HS-5 (cell line): ENCODE data around the gene KRT38.
"Not testable (repeated sequence)": the region's sequence is repeated elsewhere in the genome, so short reads cannot be mapped to it uniquely, and the experiment has no call there.

Experiments used
- DNase-seq: peaks from one replicate; pipeline ENCODE4 v3.0.0-alpha.2; 2012; ENCODE audit warnings: low read depth

KRT38 gene

GRCh38 chr17:41462705-41463104 lies 21.9 kb upstream of the KRT38 start:
- DNase-seq: no peak

GRCh38 chr17:41457676-41458075 lies 16.9 kb upstream of the KRT38 start:
- no peak for DNase-seq

GRCh38 chr17:41456204-41456603 lies 15.4 kb upstream of the KRT38 start:
- DNase-seq: no peak

DNA sequence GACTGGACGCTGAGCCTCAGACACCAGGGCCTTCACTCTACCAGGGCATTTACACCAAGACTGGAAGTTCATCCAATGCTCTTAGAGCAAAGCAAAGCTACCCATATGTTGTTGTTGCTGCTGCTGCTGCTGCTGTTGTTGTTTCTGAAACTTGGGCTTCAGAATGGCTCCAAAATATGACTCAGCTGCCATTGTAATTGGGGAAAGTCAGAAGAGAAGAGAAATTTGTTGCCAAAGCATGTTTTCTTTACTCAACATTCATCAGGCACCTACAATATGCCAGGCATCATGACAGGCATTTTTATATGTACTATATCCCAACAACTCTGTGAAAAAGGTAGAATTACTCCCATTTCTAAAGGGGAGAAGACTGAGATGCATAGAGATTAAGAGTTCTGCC lies 14.5 kb upstream of the KRT38 start:
- DNase-seq: no peak

- no peak for DNase-seq
These were observed 12.3 kb upstream of the KRT38 start for GRCh38 chr17:41453066-41453465.

DNA sequence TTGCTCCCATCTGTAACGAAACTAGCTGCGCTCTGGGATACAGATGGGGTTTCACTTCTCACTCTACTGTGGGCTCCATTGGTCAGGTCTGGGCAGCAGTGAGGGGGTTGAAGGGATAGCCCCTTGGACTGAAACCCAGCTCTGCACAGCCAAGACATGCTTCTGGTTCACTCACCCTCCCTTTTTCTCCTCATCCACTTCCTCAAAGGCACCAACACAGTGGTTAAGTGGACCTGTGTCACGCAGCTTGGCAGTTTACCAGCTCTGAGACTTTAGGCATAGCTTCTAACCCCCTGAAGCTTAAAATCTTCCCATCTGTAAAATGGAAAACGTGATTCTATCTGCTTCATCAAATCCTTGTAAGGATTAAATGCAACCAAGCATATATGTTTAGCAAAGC lies 11.5 kb upstream of the KRT38 start:
- no peak for DNase-seq

GRCh38 chr17:41451154-41451728 lies 10.5 kb upstream of the KRT38 start:
- DNase-seq: no peak

- no peak for DNase-seq
These were observed 8.2 kb upstream of the KRT38 start for GRCh38 chr17:41449008-41449407.

DNA sequence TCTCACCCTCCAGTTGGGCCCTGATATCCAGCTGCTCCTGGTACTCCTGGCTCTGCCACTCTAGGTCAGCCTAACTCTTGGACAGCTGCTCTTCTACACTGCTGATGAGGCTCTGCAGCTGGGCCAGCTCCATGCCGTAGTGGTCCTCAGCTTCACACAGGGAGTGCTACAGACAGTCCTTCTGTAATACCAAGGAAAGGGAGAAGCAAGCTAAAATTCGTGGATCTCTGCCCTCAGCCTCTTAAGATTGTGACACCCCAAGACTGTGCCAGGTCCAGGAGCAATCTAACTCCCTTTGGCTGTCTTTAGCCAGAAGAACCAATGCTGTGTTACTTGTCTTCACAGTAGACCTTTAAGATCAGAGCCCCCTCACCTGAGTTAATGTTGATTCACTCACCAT lies 7.7 kb upstream of the KRT38 start:
- no peak for DNase-seq

DNA sequence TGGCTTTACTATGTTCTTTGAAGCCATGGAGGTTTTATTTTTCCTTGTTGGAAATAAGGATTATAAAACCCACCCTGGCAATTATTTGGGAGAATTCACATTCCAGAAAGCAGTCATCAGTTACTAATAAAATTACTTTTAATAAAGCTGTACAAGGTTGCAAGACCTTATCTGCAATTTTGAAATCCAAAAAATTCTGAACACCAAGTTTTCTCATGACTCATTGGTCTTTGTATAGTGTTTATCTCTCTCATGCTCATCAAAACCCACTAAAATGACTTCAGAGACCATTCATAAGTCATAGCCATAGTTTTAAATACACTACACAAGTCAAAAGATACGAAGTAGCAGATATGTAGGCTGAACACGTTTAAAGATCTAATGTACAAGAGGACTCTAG lies 6.0 kb upstream of the KRT38 start:
- no peak for DNase-seq

DNA sequence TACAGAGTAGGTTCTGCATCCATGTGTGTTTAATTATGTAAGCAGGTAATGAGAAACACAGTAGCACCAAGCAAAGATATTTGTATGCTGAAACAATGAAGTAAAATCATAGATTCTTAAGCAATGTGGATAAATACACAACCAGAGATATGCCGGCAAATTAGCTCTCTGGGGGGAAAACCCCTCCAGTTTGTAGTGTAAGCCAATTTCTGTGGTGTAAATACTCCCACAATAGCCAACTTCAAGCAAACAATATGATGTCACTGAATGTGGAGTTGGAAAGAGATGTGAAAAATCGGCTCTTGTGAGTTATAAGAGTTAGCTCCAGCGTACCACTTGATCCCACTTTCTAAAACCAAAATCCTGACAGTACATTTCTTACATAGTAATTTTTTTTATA lies 3.9 kb upstream of the KRT38 start:
- DNase-seq: no peak

GRCh38 chr17:41444186-41444585 lies 3.4 kb upstream of the KRT38 start:
- DNase-seq: no peak

DNA sequence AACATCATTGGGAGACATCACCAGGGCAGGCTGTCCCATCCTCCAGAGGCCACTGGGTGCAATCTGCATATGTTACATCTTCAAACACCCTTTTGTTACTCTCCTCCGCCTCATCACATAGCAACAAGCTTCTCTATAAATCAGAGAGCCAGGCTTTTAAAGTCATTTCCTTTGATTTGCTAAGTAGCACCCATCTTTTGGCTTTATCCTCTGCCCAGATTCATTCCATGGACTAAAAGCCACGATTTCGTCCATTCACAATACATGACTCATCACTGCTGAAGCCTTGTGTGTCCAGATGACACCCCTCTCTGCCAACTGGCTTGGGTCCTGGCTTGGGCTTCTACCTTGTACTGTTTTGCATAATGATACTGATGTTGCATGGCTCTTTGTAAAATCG lies 2.0 kb upstream of the KRT38 start:
- no peak for DNase-seq

- no peak for DNase-seq
These were observed 1.4 kb downstream of the KRT38 start for GRCh38 chr17:41439375-41439774.

DNA sequence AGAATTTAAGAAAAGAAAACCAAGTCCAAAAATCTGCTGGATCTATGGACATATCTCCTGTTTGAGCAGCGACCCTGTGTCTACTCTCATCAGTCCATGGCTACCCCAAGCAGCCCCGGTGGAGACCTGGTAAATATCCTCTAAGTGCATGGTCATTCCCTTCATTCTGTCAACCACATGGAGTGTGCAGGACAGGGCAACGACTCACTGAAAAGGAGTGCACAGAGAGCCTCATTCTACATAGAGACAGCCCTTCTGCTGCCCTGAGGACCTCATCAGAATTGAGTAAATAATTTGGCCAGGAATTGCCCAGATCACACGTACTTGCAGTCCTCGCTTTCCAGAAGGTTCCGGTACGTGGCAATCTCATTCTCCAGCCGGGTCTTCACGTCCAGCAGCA lies 3.0 kb downstream of the KRT38 start:
- no peak for DNase-seq

GRCh38 chr17:41437254-41437653 lies 3.5 kb downstream of the KRT38 start:
- DNase-seq: no peak

- DNase-seq: no peak
These were observed 6.4 kb downstream of the KRT38 start for GRCh38 chr17:41434415-41434814.

DNA sequence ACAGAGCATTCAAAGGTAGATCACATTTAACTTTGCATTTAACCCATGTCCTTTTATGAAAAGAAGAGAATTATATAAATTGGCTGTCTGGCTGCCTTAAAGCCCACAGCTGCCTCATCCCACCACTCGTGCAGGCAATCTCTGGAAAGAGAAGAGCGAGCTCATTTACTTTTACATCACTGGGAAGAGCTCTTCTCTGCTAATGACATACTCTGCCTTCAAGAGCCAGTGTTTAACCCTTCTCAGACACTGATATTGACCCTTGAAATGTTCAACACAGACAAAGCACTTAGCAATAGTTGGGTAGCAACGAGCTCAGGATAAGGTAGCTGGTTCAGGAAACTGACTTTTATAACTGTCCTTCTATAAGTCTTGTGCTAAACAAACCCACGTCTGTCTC lies 6.8 kb downstream of the KRT38 start:
- DNase-seq: no peak

- no peak for DNase-seq
These were observed 7.2 kb downstream of the KRT38 start for GRCh38 chr17:41433586-41433985.

DNA sequence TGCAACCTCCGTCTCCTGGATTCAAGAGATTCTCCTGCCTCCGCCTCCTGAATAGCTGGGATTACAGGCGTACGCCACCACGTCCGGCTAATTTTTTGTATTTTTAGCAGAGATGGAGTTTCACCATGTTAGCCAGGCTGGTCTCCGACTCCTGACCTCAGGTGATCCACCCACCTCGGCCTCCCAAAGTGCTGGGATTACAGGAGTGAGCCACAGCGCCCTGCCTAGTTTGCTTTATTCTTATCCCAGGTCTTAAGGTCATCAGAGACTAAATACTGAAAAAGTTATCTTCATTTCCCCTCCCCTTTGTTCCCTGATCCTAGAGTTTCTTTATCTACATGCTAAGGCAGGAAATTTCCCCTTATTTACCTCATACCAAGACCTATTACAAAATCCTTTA lies 10.4 kb downstream of the KRT38 start:
- DNase-seq: not testable (repeated sequence)

- DNase-seq: no peak
These were observed 11.1 kb downstream of the KRT38 start for GRCh38 chr17:41429667-41430066.

DNA sequence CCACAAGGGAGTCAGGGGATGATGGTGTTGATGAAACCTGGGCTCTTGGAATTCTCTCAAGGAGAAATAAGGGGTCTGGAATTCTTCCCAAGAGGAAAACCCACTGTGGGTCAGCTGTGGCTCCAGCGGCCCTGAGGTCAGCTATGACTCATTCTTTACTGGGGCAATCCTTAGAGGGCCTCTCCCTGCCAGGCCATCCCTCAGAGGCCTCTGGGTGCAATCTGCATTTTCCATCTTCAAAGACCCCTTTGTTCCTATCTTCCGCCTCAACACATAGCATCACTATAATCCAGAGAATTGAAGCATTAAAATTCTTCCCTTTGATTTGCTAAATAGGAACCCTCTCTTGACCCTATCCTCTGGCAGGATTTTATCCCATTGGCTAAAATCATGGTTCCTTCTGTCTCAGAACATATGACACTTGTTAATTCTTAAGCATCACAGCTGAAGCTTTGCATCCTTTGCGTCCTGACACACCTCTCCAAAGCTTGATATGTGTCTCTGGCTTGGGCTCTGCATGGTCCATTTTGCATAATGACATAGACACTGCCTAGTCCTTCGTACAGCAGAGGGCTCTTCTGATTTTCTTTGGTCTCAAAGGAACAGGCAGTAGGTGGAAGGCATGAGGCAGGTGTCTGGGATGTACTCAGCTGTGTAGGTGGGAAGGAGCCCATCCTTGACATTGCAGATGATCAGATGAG lies 12.0 kb downstream of the KRT38 start:
- no peak for DNase-seq

DNA sequence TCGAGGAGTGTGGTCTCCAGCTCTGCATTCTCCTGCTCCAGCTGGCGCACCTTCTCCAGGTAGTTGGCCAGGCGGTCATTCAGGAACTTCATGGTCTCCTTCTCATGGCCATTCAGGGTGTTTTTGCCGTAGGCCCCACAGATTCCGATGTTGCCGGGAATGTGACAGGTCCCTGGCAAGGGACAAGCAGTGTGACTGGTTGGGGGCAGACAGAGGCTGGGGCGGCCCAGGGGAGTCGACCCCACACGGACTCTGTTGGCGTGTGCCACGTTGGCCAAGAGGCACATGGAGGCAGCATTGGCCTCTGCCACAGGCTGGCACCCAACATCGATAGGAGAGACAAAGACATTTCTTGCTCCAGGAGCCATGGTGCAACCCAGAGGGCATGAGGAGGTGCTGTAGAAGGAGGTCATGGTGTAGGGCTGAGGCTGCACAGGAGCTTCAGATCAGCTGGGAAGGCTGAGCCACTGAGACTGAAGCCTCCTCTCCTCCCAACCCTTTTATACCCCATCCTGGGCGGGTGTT lies 16.6 kb downstream of the KRT38 start, which contains the start of gene KRT37:
KRT37 (minus strand) TSS at position 475 of the 525 bp plus-strand sequence; CDS start at position 413, 62 bp downstream.
- no peak for DNase-seq

DNA sequence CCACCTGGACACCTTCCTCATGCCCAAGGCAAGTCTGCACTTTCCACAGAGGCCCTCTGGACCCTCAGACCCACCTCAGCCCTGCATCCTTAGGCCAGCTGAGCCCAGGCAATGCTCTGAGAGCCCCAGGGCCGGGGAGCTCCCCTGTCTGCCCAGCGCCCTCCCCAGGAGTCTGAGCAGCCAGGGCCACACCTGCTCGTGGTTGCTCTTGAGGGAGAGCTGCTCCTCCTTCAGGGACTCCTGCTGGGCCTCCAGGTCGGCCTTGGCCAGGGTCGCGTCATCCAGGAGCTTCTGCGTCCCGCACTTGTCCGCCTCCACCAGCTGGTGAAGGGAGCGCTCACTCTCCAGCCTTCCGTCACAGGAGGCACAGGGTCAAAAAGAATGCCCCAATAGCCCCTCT lies 18.2 kb downstream of the KRT38 start:
- DNase-seq: not testable (repeated sequence)
